Measurements from ENCODE around the gene CACUL1. TPM values are rescaled to one million over a fixed set of nuclear protein-coding genes. Genes with fewer than 3 reads are reported as not detected.
A peak's percentile ranks its signal among the peaks of the same experiment; 100 is the strongest.

The CACUL1 gene
- total RNA-seq, 1 experiment from 2014 or later: 38.5 TPM

DNA sequence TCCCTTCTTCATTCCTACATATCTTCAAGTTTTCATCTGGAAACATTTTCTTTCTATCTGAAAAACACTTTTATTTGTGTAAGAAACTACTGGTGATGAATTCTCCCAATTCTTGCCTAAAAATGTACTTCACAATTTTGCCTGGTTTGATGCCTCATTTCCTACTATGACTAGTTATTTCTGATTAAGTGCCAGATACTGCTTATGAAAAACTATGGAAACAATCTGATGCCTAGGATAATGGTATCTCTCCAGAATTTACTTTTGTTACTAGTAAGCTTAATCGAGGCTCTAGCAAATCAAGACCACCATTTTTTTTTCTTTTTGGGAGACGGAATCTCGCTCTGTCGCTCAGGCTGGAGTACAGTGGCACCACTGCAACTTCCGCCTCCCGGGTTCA lies 31.3 kb downstream of the CACUL1 start:
- no peak overlapping the region for H2BK5ac ChIP-seq (ENCODE audit: insufficient read length, low read length)
- no peaks in the 10 kb centered on the region for H3K79me2 ChIP-seq (ENCODE audit: insufficient read depth, low read length)
- no peak overlapping the region for H3T11ph ChIP-seq (ENCODE audit: low read length)
- H3K27ac ChIP-seq (ENCODE audit: insufficient read length, low read depth, low read length): no peak overlapping the region
- no peaks in the 10 kb centered on the region for H3K27me3 ChIP-seq (ENCODE audit: insufficient read depth, low read length)
- no peak overlapping the region for H2BK20ac ChIP-seq (ENCODE audit: low read depth, low read length, poor library complexity, severe bottlenecking)
- no peak overlapping the region for H3K4ac ChIP-seq (ENCODE audit: low read depth, low read length)
- H2BK15ac ChIP-seq (ENCODE audit: low read depth, low read length): no peak overlapping the region
- no peak overlapping the region for H3K18ac ChIP-seq (ENCODE audit: insufficient read length, low read depth, low read length)
- no peak overlapping the region for H2AFZ ChIP-seq (ENCODE audit: low read length)
- H3K23ac ChIP-seq (ENCODE audit: insufficient read length, low read depth, low read length): no peak overlapping the region
- no peak for DNase-seq
- H4K5ac ChIP-seq (ENCODE audit: insufficient read length, low read depth, low read length): no peak overlapping the region
- H3K4me1 Mint-ChIP-seq: no peaks in the 10 kb centered on the region
- no peaks in the 10 kb centered on the region for H3K79me1 ChIP-seq (ENCODE audit: insufficient read depth, low read depth, low read length, poor library complexity, severe bottlenecking)
- TF ChIP-seq, protein P1, sequence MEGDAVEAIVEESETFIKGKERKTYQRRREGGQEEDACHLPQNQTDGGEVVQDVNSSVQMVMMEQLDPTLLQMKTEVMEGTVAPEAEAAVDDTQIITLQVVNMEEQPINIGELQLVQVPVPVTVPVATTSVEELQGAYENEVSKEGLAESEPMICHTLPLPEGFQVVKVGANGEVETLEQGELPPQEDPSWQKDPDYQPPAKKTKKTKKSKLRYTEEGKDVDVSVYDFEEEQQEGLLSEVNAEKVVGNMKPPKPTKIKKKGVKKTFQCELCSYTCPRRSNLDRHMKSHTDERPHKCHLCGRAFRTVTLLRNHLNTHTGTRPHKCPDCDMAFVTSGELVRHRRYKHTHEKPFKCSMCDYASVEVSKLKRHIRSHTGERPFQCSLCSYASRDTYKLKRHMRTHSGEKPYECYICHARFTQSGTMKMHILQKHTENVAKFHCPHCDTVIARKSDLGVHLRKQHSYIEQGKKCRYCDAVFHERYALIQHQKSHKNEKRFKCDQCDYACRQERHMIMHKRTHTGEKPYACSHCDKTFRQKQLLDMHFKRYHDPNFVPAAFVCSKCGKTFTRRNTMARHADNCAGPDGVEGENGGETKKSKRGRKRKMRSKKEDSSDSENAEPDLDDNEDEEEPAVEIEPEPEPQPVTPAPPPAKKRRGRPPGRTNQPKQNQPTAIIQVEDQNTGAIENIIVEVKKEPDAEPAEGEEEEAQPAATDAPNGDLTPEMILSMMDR (conservative IDR thresholded peaks at IDR 0.05): no peak
- H3K27me3 Mint-ChIP-seq (ENCODE audit: low read depth): no peaks in the 10 kb centered on the region
- H3K14ac ChIP-seq (ENCODE audit: insufficient read depth, low read length): no peak overlapping the region
- no peak overlapping the region for H2AK5ac ChIP-seq (ENCODE audit: insufficient read length, low read length)
- WGBS (ENCODE audit: extremely low coverage, insufficient read length, low lambda C conversion rate): no CpG with 5 or more reads among the region's 6 CpGs
- no peak overlapping the region for H4K91ac ChIP-seq (ENCODE audit: insufficient read length, low read depth, low read length)
- peak overlapping the region in 1 of 3 experiments; percentile 25; a peak in 2 of 7 replicates for H3K27ac Mint-ChIP-seq
- H4K8ac ChIP-seq (replicated peaks; ENCODE audit: insufficient read length, low read depth, low read length): no peak overlapping the region
- H3K9me3 ChIP-seq (ENCODE audit: control insufficient read depth, low read depth, low read length): no peaks in the 10 kb centered on the region
- no peaks in the 10 kb centered on the region for H4K20me1 ChIP-seq (ENCODE audit: control insufficient read depth, insufficient read depth, insufficient read length)
- H3K4me2 ChIP-seq (ENCODE audit: insufficient read depth, insufficient read length, low read length): no peak overlapping the region
- H3K36me3 Mint-ChIP-seq (ENCODE audit: insufficient read depth in 1 of 3, low read depth in 3 of 3): peaks cover 0 to 13% (median 12%) of the 10 kb centered on the region in 3 experiments
- no peak overlapping the region for H3K4me3 Mint-ChIP-seq
- H3K9me3 Mint-ChIP-seq: no peaks in the 10 kb centered on the region
- H2BK120ac ChIP-seq (ENCODE audit: low read depth, low read length, poor library complexity, severe bottlenecking): no peak overlapping the region
- no peaks in the 10 kb centered on the region for H3K4me1 ChIP-seq (ENCODE audit: insufficient read depth, low read length)
- H3K23me2 ChIP-seq (ENCODE audit: insufficient read length, low read depth, low read length, poor library complexity, severe bottlenecking): no peaks in the 10 kb centered on the region
- no peak overlapping the region for H3K9ac ChIP-seq (ENCODE audit: extremely low read depth, insufficient read length, low read length)
- H3K56ac ChIP-seq (ENCODE audit: insufficient read length, low read depth, low read length): no peak overlapping the region
- no peak overlapping the region for H2BK12ac ChIP-seq (ENCODE audit: insufficient read length, low read depth, low read length)

Data from H9 (cell line).